ENCODE measurements around the gene SH2B2.
"Not testable (repeated sequence)": the region's sequence is repeated elsewhere in the genome, so short reads cannot be mapped to it uniquely, and the experiment has no call there.

GRCh38 chr7:102340599-102341368, 54.1 kb downstream of the SH2B2 start:
- TF ChIP-seq CTCF, POLR2AphosphoS5 (IDR thresholded peaks at IDR 0.05): not testable (repeated sequence)
